NCI-H510A (cell line): Measurements from ENCODE around the gene ARHGEF4.

Experiments
- DNase-seq: peaks from one replicate; lab custom pipeline; 2025; lab: John Stamatoyannopoulos, UW

Gene ARHGEF4

GRCh38 chr2:131038258-131039100 lies 201.8 kb downstream of the ARHGEF4 start:
- no peak for DNase-seq

GRCh38 chr2:131039101-131039440 lies 202.4 kb downstream of the ARHGEF4 start:
- DNase-seq: no peak

- DNase-seq: no peak
These were observed 202.8 kb downstream of the ARHGEF4 start for GRCh38 chr2:131039535-131039907.

- DNase-seq: no peak
These were observed 203.4 kb downstream of the ARHGEF4 start for GRCh38 chr2:131039908-131040660.

GRCh38 chr2:131040661-131041401 lies 204.1 kb downstream of the ARHGEF4 start:
- no peak for DNase-seq

GRCh38 chr2:131041402-131042147 lies 204.9 kb downstream of the ARHGEF4 start:
- no peak for DNase-seq

GRCh38 chr2:131042148-131042775 lies 205.5 kb downstream of the ARHGEF4 start:
- no peak for DNase-seq

- DNase-seq: no peak
These were observed 206.7 kb downstream of the ARHGEF4 start for GRCh38 chr2:131043199-131044074.

GRCh38 chr2:131044075-131044756 lies 207.5 kb downstream of the ARHGEF4 start:
- no peak for DNase-seq

GRCh38 chr2:131044757-131045150 lies 208.0 kb downstream of the ARHGEF4 start:
- DNase-seq: no peak

GRCh38 chr2:131045286-131046027 lies 208.7 kb downstream of the ARHGEF4 start:
- DNase-seq: no peak

GRCh38 chr2:131046028-131046917 lies 209.6 kb downstream of the ARHGEF4 start:
- no peak for DNase-seq

- DNase-seq: no peak
These were observed 210.4 kb downstream of the ARHGEF4 start for GRCh38 chr2:131046918-131047652.

GRCh38 chr2:131047920-131048560 lies 211.3 kb downstream of the ARHGEF4 start:
- DNase-seq: no peak

- no peak for DNase-seq
These were observed 211.9 kb downstream of the ARHGEF4 start for GRCh38 chr2:131048641-131049040.

GRCh38 chr2:131049150-131049718 lies 212.5 kb downstream of the ARHGEF4 start:
- no peak for DNase-seq

GRCh38 chr2:131050896-131051295 lies 214.2 kb downstream of the ARHGEF4 start:
- DNase-seq: no peak
